Measurements from ENCODE around the gene SLC25A25. TPM values are rescaled to one million over a fixed set of nuclear protein-coding genes. Genes with fewer than 3 reads are reported as not detected.

The SLC25A25 gene
- total RNA-seq, 1 experiment from 2014 or later = 10.7 TPM

- ChIA-PET POLR2A (interaction anchor here (0.6 kb wide), 1 partner anchor 15 kb away, joined by 6 read pairs; no protein-coding TSS in a partner anchor), CTCF (no interaction called here)
- Histone ChIP-seq H3K27me3 (ENCODE audit: control insufficient read depth, insufficient read depth, low read length) (no peaks in the 10 kb centered on the region), H3K4me1 (ENCODE audit: control insufficient read depth, insufficient read depth, low read length) (peaks cover 6% of the 10 kb centered on the region), H3K36me3 (ENCODE audit: control insufficient read depth, insufficient read depth, low read length) (no peaks in the 10 kb centered on the region), H3K9me3 (ENCODE audit: control insufficient read depth, insufficient read depth, low read depth, low read length) (no peaks in the 10 kb centered on the region), H3K27ac (ENCODE audit: low read length) (no peak overlapping the region), H3K4me3 (ENCODE audit: low read depth in 2 of 2, low read length in 2 of 2) (no peak overlapping the region)
- no TSS peak for BruUV-seq (replicated peaks)
- intact Hi-C loops (cut with micrococcal nuclease; ENCODE audit: unreplicated experiment) = no loop called here
- TF ChIP-seq CTCF (IDR thresholded peaks at IDR 0.05) (no peak), SIN3A (IDR thresholded peaks at IDR 0.05; ENCODE audit: borderline replicate concordance, insufficient read depth, low read depth, low read length) (no peak), REST (IDR thresholded peaks at IDR 0.05; ENCODE audit: insufficient read depth in 1 of 2, low read depth in 2 of 2, low read length in 1 of 2) (no peak), POLR2AphosphoS5 (IDR thresholded peaks at IDR 0.05; ENCODE audit: low read depth, low read length) (no peak), TCF7L2 (IDR thresholded peaks at IDR 0.05; ENCODE audit: low read depth, low read length) (no peak)
- DNase-seq (ENCODE audit: low read depth, low spot score) (no peak), ATAC-seq (no peak)
- in situ Hi-C loops (cut with HindIII; ENCODE audit: low pct_unique_long_range_greater_than_20kb, low sequenced_read_pairs) = no loop called here
Observed at GRCh38 chr9:128055344-128056040, 12.5 kb upstream of the SLC25A25 start.

GRCh38 chr9:128056086-128056485, 11.9 kb upstream of the SLC25A25 start:
- intact Hi-C loops (cut with micrococcal nuclease; ENCODE audit: unreplicated experiment) = no loop called here
- H3K4me1 ChIP-seq (ENCODE audit: control insufficient read depth, insufficient read depth, low read length) = peaks cover 6% of the 10 kb centered on the region
- no peak for ATAC-seq

More at GRCh38 chr9:128056086-128056485, 11.9 kb upstream of the SLC25A25 start:
- H3K4me3 ChIP-seq (ENCODE audit: low read depth in 2 of 2, low read length in 2 of 2) = no peak overlapping the region
- in situ Hi-C loops (cut with HindIII; ENCODE audit: low pct_unique_long_range_greater_than_20kb, low sequenced_read_pairs) = no loop called here
- TF ChIP-seq CTCF (IDR thresholded peaks at IDR 0.05) (no peak), POLR2AphosphoS5 (IDR thresholded peaks at IDR 0.05; ENCODE audit: low read depth, low read length) (no peak), REST (IDR thresholded peaks at IDR 0.05; ENCODE audit: insufficient read depth in 1 of 2, low read depth in 2 of 2, low read length in 1 of 2) (no peak), TCF7L2 (IDR thresholded peaks at IDR 0.05; ENCODE audit: low read depth, low read length) (no peak), SIN3A (IDR thresholded peaks at IDR 0.05; ENCODE audit: borderline replicate concordance, insufficient read depth, low read depth, low read length) (no peak)
- no peaks in the 10 kb centered on the region for H3K27me3 ChIP-seq (ENCODE audit: control insufficient read depth, insufficient read depth, low read length)
- ChIA-PET POLR2A (interaction anchor here (0.6 kb wide), 1 partner anchor 14 kb away, joined by 6 read pairs; no protein-coding TSS in a partner anchor), CTCF (no interaction called here)
- H3K36me3 ChIP-seq (ENCODE audit: control insufficient read depth, insufficient read depth, low read length) = no peaks in the 10 kb centered on the region
- H3K27ac ChIP-seq (ENCODE audit: low read length) = no peak overlapping the region
- no peak for DNase-seq (ENCODE audit: low read depth, low spot score)
- BruUV-seq (replicated peaks) = no TSS peak
- no peaks in the 10 kb centered on the region for H3K9me3 ChIP-seq (ENCODE audit: control insufficient read depth, insufficient read depth, low read depth, low read length)
